ENCODE data around the gene ZBED2. TPM values are rescaled to one million over a fixed set of nuclear protein-coding genes. Genes with fewer than 3 reads are reported as not detected.

The ZBED2 gene
- total RNA-seq, 1 donor from 2014 or later: 5.3 TPM

GRCh38 chr3:111598552-111598951, 3.4 kb upstream of the ZBED2 start:
- no peak for TF ChIP-seq CTCF (IDR thresholded peaks at IDR 0.05)
- Mint-ChIP-seq H3K4me1 (peaks cover 42% of the 10 kb centered on the region), H3K36me3 (ENCODE audit: low read depth) (peaks cover 13% of the 10 kb centered on the region), H3K9me3 (no peaks in the 10 kb centered on the region), H3K27me3 (no peaks in the 10 kb centered on the region), H3K27ac (no peak overlapping the region), H3K4me3 (no peak overlapping the region)
- no peak for DNase-seq
- no peak for ATAC-seq (ENCODE audit: low read depth)
- intact Hi-C loops (cut with micrococcal nuclease): no loop called here
- POLR2A ChIA-PET: no interaction called here
- CTCF ChIA-PET: no interaction called here

GRCh38 chr3:111598139-111598538, 3.0 kb upstream of the ZBED2 start:
- ATAC-seq (ENCODE audit: low read depth): no peak
- intact Hi-C loops (cut with micrococcal nuclease): no loop called here
- DNase-seq: no peak
- Mint-ChIP-seq H3K4me1 (peaks cover 42% of the 10 kb centered on the region), H3K9me3 (no peaks in the 10 kb centered on the region), H3K36me3 (ENCODE audit: low read depth) (peaks cover 16% of the 10 kb centered on the region), H3K27me3 (no peaks in the 10 kb centered on the region), H3K27ac (no peak overlapping the region), H3K4me3 (no peak overlapping the region)
- CTCF ChIA-PET: no interaction called here
- TF ChIP-seq CTCF (IDR thresholded peaks at IDR 0.05): no peak
- POLR2A ChIA-PET: no interaction called here

- DNase-seq (no peak), ATAC-seq (ENCODE audit: low read depth) (no peak)
- Mint-ChIP-seq H3K4me1 (peaks cover 49% of the 10 kb centered on the region), H3K27ac (peak overlapping the region; percentile 56), H3K27me3 (no peaks in the 10 kb centered on the region), H3K36me3 (ENCODE audit: low read depth) (peaks cover 16% of the 10 kb centered on the region), H3K9me3 (no peaks in the 10 kb centered on the region), H3K4me3 (no peak overlapping the region)
- TF ChIP-seq CTCF (IDR thresholded peaks at IDR 0.05): no peak
- CTCF ChIA-PET: no interaction called here
- POLR2A ChIA-PET: no interaction called here
- intact Hi-C loops (cut with micrococcal nuclease): no loop called here
These were observed 1.2 kb upstream of the ZBED2 start for GRCh38 chr3:111596328-111596727.

- Mint-ChIP-seq H3K4me1 (peaks cover 60% of the 10 kb centered on the region), H3K27me3 (no peaks in the 10 kb centered on the region), H3K27ac (peak overlapping the region; percentile 90), H3K9me3 (no peaks in the 10 kb centered on the region), H3K4me3 (peak overlapping the region; percentile 71), H3K36me3 (ENCODE audit: low read depth) (peaks cover 13% of the 10 kb centered on the region)
- ATAC-seq (ENCODE audit: low read depth) (peak; percentile 10), DNase-seq (no peak)
- intact Hi-C loops (cut with micrococcal nuclease): loop anchor here (1.0 to 2.0 kb wide), 5 partner anchors 9 to 48 kb away; no protein-coding TSS in a partner anchor
- ChIA-PET CTCF (interaction anchor here (0.8 to 2.6 kb wide), 5 partner anchors 16 to 419 kb away, joined by 3 to 12 read pairs (median 7); no protein-coding TSS in a partner anchor), POLR2A (interaction anchor here (1.1 to 3.6 kb wide), 9 partner anchors 9 to 385 kb away, joined by 3 to 25 read pairs (median 5); partner anchors contain the start of gene CD96)
- no peak for TF ChIP-seq CTCF (IDR thresholded peaks at IDR 0.05)
These were observed 365 bp downstream of the ZBED2 start for GRCh38 chr3:111594781-111595180.

- POLR2A ChIA-PET: interaction anchor here (1.1 to 3.6 kb wide), 10 partner anchors 10 to 385 kb away, joined by 3 to 25 read pairs (median 5); partner anchors contain the start of gene CD96
- no peak for TF ChIP-seq CTCF (IDR thresholded peaks at IDR 0.05)
- Mint-ChIP-seq H3K9me3 (no peaks in the 10 kb centered on the region), H3K4me1 (peaks cover 65% of the 10 kb centered on the region), H3K36me3 (ENCODE audit: low read depth) (peaks cover 11% of the 10 kb centered on the region), H3K27ac (peak overlapping the region; percentile 90), H3K4me3 (peak overlapping the region; percentile 71), H3K27me3 (no peaks in the 10 kb centered on the region)
- ATAC-seq (ENCODE audit: low read depth): peak; percentile 81
- intact Hi-C loops (cut with micrococcal nuclease): loop anchor here (1.0 to 2.0 kb wide), 3 partner anchors 16 to 47 kb away; no protein-coding TSS in a partner anchor
- DNase-seq: no peak
- CTCF ChIA-PET: interaction anchor here (1.1 to 2.6 kb wide), 4 partner anchors 16 to 420 kb away, joined by 3 to 12 read pairs (median 9); no protein-coding TSS in a partner anchor
These were observed 941 bp downstream of the ZBED2 start for GRCh38 chr3:111594205-111594604.

All from activated B cell treated with CpG ODN at 0.5 μM for 24 hours (primary cell).